ENCODE measurements around the gene LIPA. TPM values are rescaled to one million over a fixed set of nuclear protein-coding genes. Genes with fewer than 3 reads are reported as not detected.

LIPA gene
- total and polyA plus RNA-seq, 9 donors: 26.6 to 191 (median 36.1) TPM

DNA sequence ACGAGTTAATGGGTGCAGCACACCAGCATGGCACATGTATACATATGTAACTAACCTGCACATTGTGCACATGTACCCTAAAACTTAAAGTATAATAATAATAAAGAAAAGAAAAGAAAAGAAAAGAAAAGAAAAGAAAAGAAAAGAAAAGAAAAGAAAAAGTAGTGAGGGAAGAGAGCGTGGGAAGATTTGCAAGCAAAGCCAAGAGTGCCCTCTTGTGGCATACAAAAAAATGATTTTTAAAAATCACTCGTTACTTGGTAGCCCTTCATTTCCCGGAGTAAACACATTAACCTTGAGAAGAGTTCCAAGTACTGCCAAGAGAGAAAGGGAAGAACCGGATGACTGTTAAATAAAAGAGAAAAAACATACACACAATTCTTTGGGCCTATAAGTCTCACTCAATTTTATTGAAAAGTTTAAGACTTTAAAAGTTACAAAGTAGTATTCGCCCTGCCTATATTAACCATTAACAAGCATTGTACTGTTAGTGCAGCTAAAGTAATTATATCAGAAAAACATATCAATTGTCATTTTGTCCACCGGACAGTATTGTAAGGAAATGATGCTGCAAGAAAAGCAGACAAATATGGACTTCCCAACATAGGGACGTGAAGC is 38.3 kb downstream of the LIPA start:
- Histone ChIP-seq H3K4me1 (ENCODE audit: insufficient read depth) (peaks cover 2% of the 10 kb centered on the region), H3K4me3 (no peak overlapping the region), H3K9me3 (no peaks in the 10 kb centered on the region), H3K27ac (peak overlapping the region in 1 of 2 donors; percentile 29), H3K27me3 (no peaks in the 10 kb centered on the region), H3K36me3 (no peaks in the 10 kb centered on the region)
- WGBS, 3 donors: 20 to 25% (median 25%) methylated on average over 8 of the region's 8 CpGs
- no peak for TF ChIP-seq EP300 (IDR thresholded peaks at IDR 0.05)
- no peak for TF ChIP-seq POLR2A (IDR thresholded peaks at IDR 0.05)
- TF ChIP-seq, protein P1, sequence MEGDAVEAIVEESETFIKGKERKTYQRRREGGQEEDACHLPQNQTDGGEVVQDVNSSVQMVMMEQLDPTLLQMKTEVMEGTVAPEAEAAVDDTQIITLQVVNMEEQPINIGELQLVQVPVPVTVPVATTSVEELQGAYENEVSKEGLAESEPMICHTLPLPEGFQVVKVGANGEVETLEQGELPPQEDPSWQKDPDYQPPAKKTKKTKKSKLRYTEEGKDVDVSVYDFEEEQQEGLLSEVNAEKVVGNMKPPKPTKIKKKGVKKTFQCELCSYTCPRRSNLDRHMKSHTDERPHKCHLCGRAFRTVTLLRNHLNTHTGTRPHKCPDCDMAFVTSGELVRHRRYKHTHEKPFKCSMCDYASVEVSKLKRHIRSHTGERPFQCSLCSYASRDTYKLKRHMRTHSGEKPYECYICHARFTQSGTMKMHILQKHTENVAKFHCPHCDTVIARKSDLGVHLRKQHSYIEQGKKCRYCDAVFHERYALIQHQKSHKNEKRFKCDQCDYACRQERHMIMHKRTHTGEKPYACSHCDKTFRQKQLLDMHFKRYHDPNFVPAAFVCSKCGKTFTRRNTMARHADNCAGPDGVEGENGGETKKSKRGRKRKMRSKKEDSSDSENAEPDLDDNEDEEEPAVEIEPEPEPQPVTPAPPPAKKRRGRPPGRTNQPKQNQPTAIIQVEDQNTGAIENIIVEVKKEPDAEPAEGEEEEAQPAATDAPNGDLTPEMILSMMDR (IDR thresholded peaks at IDR 0.05): peak; percentile 60 to 84 (median 78)
- intact Hi-C loops (cut with DNase I): loop anchor here (1.0 to 10.0 kb wide), 6 partner anchors 181 to 378 kb away; no protein-coding TSS in a partner anchor
- DNase-seq: no peak

DNA sequence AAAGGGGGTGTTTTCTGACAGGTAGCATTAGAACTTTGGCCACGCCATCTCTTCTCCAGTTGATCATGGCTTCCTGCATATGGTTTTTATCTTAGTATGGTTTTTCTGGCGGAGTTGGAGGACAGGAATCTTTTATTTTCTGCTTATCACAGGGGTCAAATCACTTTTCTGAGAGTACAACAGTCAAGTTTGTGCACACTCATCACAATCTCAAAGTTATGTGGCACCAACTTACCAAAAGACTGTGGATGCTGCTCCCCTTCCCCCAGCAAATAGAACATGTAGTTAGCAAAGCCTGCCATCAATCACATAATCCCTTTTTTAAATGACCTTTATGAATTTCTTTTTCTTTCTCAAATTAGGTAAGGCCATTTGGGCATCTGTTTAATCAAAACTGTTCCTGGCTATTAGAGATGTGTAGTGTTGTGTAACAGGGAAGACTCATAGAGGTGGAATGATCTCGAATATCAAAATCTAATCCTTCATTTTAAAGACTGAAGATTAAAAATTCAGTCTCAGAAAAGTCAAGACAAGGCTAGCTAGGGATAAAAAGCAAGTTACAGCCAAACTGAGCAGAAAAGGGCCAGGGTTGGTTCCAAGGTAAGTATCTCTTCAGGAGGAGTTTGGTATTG is 40.7 kb downstream of the LIPA start:
- WGBS, 3 donors: 95 to 97% (median 96%) methylated on average over 3 of the region's 3 CpGs
- Histone ChIP-seq H3K9me3 (no peaks in the 10 kb centered on the region), H3K4me3 (no peak overlapping the region), H3K27ac (no peak overlapping the region), H3K27me3 (no peaks in the 10 kb centered on the region), H3K36me3 (no peaks in the 10 kb centered on the region), H3K4me1 (ENCODE audit: insufficient read depth) (peaks cover 2% of the 10 kb centered on the region)
- no peak for DNase-seq
- intact Hi-C loops (cut with DNase I): loop anchor here in 3 of 4 donors (5.0 to 10.0 kb wide), 5 partner anchors 179 to 376 kb away; no protein-coding TSS in a partner anchor
- TF ChIP-seq EP300 (IDR thresholded peaks at IDR 0.05) (no peak), POLR2A (IDR thresholded peaks at IDR 0.05) (no peak)
- TF ChIP-seq, protein P1 (IDR thresholded peaks at IDR 0.05): no peak

DNA sequence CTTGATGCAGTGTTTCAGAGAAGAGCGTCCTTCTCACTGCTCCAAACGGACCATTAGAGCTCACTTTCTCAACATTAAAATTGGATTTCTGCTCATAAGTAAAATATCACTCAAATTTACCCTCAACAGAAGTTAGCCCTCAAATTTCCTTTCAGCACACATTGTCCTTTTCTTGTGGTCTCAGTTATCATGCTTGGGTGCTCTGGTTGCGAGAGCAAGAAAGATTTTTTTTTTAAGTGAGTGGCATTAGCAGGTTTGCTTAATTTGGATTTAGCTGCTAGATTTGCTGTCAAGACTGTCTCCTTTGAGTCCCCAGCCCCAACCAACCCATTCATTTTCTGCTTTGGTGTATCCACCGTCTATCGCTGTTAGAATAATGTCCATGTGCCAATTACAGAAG is 41.9 kb downstream of the LIPA start:
- Histone ChIP-seq H3K4me3 (no peak overlapping the region), H3K9me3 (no peaks in the 10 kb centered on the region), H3K36me3 (no peaks in the 10 kb centered on the region), H3K27ac (no peak overlapping the region), H3K27me3 (no peaks in the 10 kb centered on the region), H3K4me1 (ENCODE audit: insufficient read depth) (peaks cover 2% of the 10 kb centered on the region)
- TF ChIP-seq EP300 (IDR thresholded peaks at IDR 0.05) (no peak), POLR2A (IDR thresholded peaks at IDR 0.05) (no peak)
- TF ChIP-seq, protein P1 (IDR thresholded peaks at IDR 0.05): no peak
- WGBS, 3 donors: 95 to 98% (median 96%) methylated on average over 5 of the region's 5 CpGs
- no peak for DNase-seq
- intact Hi-C loops (cut with DNase I): loop anchor here (2.0 to 10.0 kb wide), 6 partner anchors 177 to 375 kb away; no protein-coding TSS in a partner anchor

DNA sequence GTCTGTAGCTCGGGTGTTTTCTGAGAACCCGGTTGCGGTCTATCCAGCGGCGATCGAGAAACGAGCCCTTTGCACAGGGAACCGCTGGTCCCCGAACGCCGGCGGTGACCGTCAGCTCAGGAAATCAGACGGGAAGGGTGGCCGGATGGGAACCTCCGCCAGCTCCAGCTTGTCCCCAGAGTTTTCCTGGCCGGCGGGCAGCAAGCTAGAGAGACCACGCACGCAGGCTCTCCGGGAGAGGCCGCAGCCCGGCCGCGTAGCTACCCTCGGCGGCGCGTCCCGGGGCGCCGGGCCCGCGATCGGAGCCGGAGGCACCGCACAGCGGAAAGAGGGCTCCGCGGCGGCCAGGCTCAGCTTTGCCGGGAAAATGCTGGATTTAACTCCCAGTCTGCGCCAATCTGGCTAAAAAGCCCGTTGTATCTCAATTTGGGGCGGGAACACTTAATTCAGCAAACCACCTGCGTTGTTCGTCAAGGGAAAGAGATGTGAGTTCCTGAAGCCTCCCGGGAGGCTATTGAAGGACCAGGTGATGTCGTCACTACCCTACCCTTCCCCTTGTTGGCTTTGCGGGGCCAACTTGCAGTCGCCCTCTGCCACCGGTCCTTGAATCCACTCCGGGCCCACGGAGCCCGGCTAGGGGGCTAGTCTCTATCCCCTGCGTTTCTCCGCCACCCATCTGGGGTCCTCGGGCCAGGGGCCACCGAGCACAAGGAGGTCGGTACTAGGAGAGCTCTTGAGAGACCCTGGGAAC is 43.6 kb downstream of the LIPA start:
- intact Hi-C loops (cut with DNase I): loop anchor here in 2 of 4 donors (2.0 to 5.0 kb wide), 2 partner anchors 271 to 273 kb away; no protein-coding TSS in a partner anchor
- Histone ChIP-seq H3K36me3 (no peaks in the 10 kb centered on the region), H3K9me3 (no peaks in the 10 kb centered on the region), H3K4me1 (ENCODE audit: insufficient read depth) (peaks cover 2% of the 10 kb centered on the region), H3K4me3 (peak overlapping the region; percentile 47), H3K27ac (peak overlapping the region; percentile 34 to 76), H3K27me3 (no peaks in the 10 kb centered on the region)
- peak; percentile 34 to 66 (median 58) for DNase-seq
- WGBS, 3 donors: 7 to 9% (median 9%) methylated on average over 59 to 60 of the region's 60 CpGs
- TF ChIP-seq POLR2A (IDR thresholded peaks at IDR 0.05): peak; percentile 13
- TF ChIP-seq, protein P1 (IDR thresholded peaks at IDR 0.05): no peak
